Lower lobe of right lung (tissue), 2 donors: ENCODE measurements around the gene IL1RAP. TPM values are rescaled to one million over a fixed set of nuclear protein-coding genes. Genes with fewer than 3 reads are reported as not detected.

Experiments
- ATAC-seq, 2 donors: fragments of 200-7000 bp; cut with Tn5 transposase; one replicate each; pipeline ENCODE4 v1.9.1; 2020 to 2022; ENCODE audit warnings: mild to moderate bottlenecking in 2 of 2, moderate library complexity in 2 of 2
- DNase-seq: peaks from one replicate; pipeline ENCODE4 v3.0.0-alpha.2; 2020
- H3K27ac ChIP-seq: fragments of 200-600 bp; one replicate; pipeline ENCODE4 v1.8.0; 2022
- H3K27me3 ChIP-seq: fragments of 200-600 bp; one replicate; pipeline ENCODE4 v1.8.0; 2022; ENCODE audit warnings: low read depth
- H3K36me3 ChIP-seq: fragments of 200-600 bp; one replicate; pipeline ENCODE4 v1.8.0; 2022; ENCODE audit warnings: mild to moderate bottlenecking
- H3K4me1 ChIP-seq: fragments of 200-600 bp; one replicate; pipeline ENCODE4 v1.8.0; 2022
- H3K4me3 ChIP-seq: fragments of 200-600 bp; one replicate; pipeline ENCODE4 v1.8.0; 2022; ENCODE audit warnings: mild to moderate bottlenecking
- H3K9me3 ChIP-seq: fragments of 200-600 bp; one replicate; pipeline ENCODE4 v1.8.0; 2022
- CTCF ChIP-seq: fragments of 200-600 bp; IDR thresholded peaks from one replicate; pipeline ENCODE4 v1.8.0; 2022; ENCODE audit warnings: antibody characterized with exemption, mild to moderate bottlenecking
- intact Hi-C: fragments of 100-400 bp; cut with DNase I; formaldehyde crosslinking; loops from one replicate; pipeline ENCODE4 v1.11.0; 2022
- total RNA-seq: library from RNA; stranded (reverse); fragmentation: NEBNext Ultra II Directional; extraction: Animal tissue kit (Norgen Biotek cat#: 25700); gene quantifications from one replicate; pipeline ENCODE4 v1.2.1, GENCODE V29; 2021
- donor health status: DM: no; HTN: yes; CAD: no; lungs with severe emphysema.

IL1RAP gene
- total RNA-seq, 1 donor from 2014 or later = 26.8 TPM

- H3K9me3 ChIP-seq = no peaks in the 10 kb centered on the region
- H3K27me3 ChIP-seq = no peaks in the 10 kb centered on the region
- no peak for DNase-seq
- no peaks in the 10 kb centered on the region for H3K36me3 ChIP-seq
- H3K4me1 ChIP-seq = no peaks in the 10 kb centered on the region
- H3K27ac ChIP-seq = no peak overlapping the region
- no peak for ATAC-seq
- intact Hi-C loops = no loop called here
- H3K4me3 ChIP-seq = no peak overlapping the region
- no peak for TF ChIP-seq CTCF
Measured at GRCh38 chr3:190552021-190552420, 38.1 kb downstream of the IL1RAP start.

GRCh38 chr3:190552969-190553759 lies 39.3 kb downstream of the IL1RAP start:
- TF ChIP-seq CTCF = no peak
- no peak overlapping the region for H3K27ac ChIP-seq
- DNase-seq = no peak
- no peaks in the 10 kb centered on the region for H3K27me3 ChIP-seq
- H3K4me3 ChIP-seq = no peak overlapping the region
- H3K4me1 ChIP-seq = no peaks in the 10 kb centered on the region
- no peak for ATAC-seq
- no peaks in the 10 kb centered on the region for H3K36me3 ChIP-seq
- intact Hi-C loops = no loop called here
- no peaks in the 10 kb centered on the region for H3K9me3 ChIP-seq

DNA sequence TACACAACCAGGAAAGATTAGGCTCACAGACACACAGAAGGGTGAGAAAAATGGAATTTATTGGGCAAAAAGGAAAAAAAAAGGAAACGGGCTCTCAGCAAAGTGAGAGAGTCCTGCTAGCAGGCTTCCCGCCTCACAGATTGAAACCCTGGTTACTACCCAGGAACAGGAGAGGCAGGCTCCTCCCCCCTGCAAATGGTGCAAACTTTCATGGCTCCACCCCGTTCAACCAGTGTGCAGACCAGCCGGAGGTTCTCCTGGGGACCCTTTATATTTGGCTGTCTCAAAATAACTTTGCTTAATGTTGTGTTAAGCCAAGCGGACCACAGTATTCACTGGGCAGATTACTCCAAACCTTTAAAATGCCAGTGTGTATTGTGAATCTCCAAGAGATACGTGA lies 40.3 kb downstream of the IL1RAP start:
- no peaks in the 10 kb centered on the region for H3K9me3 ChIP-seq
- intact Hi-C loops = no loop called here
- H3K4me1 ChIP-seq = no peaks in the 10 kb centered on the region
- ATAC-seq (no peak), DNase-seq (no peak)
- no peak overlapping the region for H3K4me3 ChIP-seq
- TF ChIP-seq CTCF = no peak
- H3K27ac ChIP-seq = no peak overlapping the region
- no peaks in the 10 kb centered on the region for H3K36me3 ChIP-seq
- no peaks in the 10 kb centered on the region for H3K27me3 ChIP-seq

DNA sequence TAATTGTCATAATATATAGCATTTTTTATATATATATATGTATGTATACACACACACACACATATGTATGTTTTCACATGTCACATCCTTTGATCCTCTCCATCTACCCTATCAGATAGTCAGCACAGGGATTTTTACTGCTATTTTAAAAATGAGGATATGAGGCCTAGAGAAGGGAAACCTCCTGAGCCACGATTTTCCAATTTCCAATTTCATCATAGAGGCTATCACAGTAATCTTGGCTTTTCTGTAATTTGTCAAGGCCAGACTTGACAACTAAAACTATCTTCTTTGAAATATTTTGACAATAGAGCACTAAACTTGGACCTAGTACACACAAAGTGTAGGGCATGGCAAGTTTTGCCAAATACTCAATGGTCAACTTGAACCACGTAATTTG lies 42.5 kb downstream of the IL1RAP start:
- H3K27ac ChIP-seq = no peak overlapping the region
- H3K36me3 ChIP-seq = no peaks in the 10 kb centered on the region
- ATAC-seq = no peak
- H3K27me3 ChIP-seq = no peaks in the 10 kb centered on the region
- no peaks in the 10 kb centered on the region for H3K9me3 ChIP-seq
- no peak for DNase-seq
- no peak for TF ChIP-seq CTCF
- no peak overlapping the region for H3K4me3 ChIP-seq
- intact Hi-C loops = no loop called here
- H3K4me1 ChIP-seq = no peaks in the 10 kb centered on the region

DNA sequence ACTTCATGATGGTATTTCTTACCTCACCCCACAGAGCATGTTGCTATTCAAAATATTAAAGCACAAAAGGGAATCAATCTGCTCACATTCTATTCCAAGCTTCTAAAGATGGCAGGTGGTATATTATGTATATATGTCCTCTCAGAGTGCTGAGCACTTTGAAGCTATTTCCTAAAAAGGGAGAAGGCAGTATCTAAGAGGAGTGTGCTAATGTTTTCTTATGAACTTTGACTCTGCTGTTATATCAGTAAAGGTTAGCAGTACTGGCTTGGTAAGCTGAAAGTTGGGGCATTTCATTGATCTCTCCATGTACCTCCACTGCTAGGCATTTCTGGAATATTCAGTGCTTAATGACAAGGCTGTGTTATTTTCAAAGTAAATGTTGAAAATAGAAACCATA lies 43.4 kb downstream of the IL1RAP start:
- DNase-seq (no peak), ATAC-seq (no peak)
- Histone ChIP-seq H3K27ac (no peak overlapping the region), H3K36me3 (no peaks in the 10 kb centered on the region), H3K4me3 (no peak overlapping the region), H3K27me3 (no peaks in the 10 kb centered on the region), H3K9me3 (no peaks in the 10 kb centered on the region), H3K4me1 (no peaks in the 10 kb centered on the region)
- TF ChIP-seq CTCF = no peak
- intact Hi-C loops = no loop called here
